Measurements from ENCODE around the gene TFDP3. TPM values are rescaled to one million over a fixed set of nuclear protein-coding genes. Genes with fewer than 3 reads are reported as not detected.

Gene TFDP3, protein sequence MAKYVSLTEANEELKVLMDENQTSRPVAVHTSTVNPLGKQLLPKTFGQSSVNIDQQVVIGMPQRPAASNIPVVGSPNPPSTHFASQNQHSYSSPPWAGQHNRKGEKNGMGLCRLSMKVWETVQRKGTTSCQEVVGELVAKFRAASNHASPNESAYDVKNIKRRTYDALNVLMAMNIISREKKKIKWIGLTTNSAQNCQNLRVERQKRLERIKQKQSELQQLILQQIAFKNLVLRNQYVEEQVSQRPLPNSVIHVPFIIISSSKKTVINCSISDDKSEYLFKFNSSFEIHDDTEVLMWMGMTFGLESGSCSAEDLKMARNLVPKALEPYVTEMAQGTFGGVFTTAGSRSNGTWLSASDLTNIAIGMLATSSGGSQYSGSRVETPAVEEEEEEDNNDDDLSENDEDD
- not detected for total RNA-seq

- H3K4me3 Mint-ChIP-seq: no peak within 1 kb of the TSS
- DNase-seq: no peak
- no peaks in the 10 kb centered on the region for H3K4me1 Mint-ChIP-seq
- H3K27ac Mint-ChIP-seq: no peak within 1 kb of the TSS
- no peaks in the 10 kb centered on the region for H3K27me3 Mint-ChIP-seq
- no peaks in the 10 kb centered on the region for H3K9me3 Mint-ChIP-seq
- no peaks in the 10 kb centered on the region for H3K36me3 Mint-ChIP-seq
Observed at GRCh38 chrX:133218329-133218728, at the start of gene TFDP3. TSS of gene TFDP3 (minus strand) at chrX:133218354. CDS start at chrX:133218259, 95 bp downstream.

GRCh38 chrX:133267621-133268020 is 49.5 kb upstream of the TFDP3 start:
- no peaks in the 10 kb centered on the region for H3K4me1 Mint-ChIP-seq
- no peak overlapping the region for H3K4me3 Mint-ChIP-seq
- no peaks in the 10 kb centered on the region for H3K27me3 Mint-ChIP-seq
- H3K9me3 Mint-ChIP-seq: no peaks in the 10 kb centered on the region
- no peak overlapping the region for H3K27ac Mint-ChIP-seq
- no peaks in the 10 kb centered on the region for H3K36me3 Mint-ChIP-seq
- no peak for DNase-seq

- no peaks in the 10 kb centered on the region for H3K36me3 Mint-ChIP-seq
- no peak overlapping the region for H3K27ac Mint-ChIP-seq
- no peak overlapping the region for H3K4me3 Mint-ChIP-seq
- DNase-seq: no peak
- no peaks in the 10 kb centered on the region for H3K4me1 Mint-ChIP-seq
- H3K27me3 Mint-ChIP-seq: no peaks in the 10 kb centered on the region
- no peaks in the 10 kb centered on the region for H3K9me3 Mint-ChIP-seq
Observed at GRCh38 chrX:133265331-133265730, 47.2 kb upstream of the TFDP3 start.

GRCh38 chrX:133258481-133258880 is 40.3 kb upstream of the TFDP3 start:
- H3K27ac Mint-ChIP-seq: no peak overlapping the region
- no peaks in the 10 kb centered on the region for H3K27me3 Mint-ChIP-seq
- DNase-seq: no peak
- no peak overlapping the region for H3K4me3 Mint-ChIP-seq
- H3K4me1 Mint-ChIP-seq: no peaks in the 10 kb centered on the region
- H3K36me3 Mint-ChIP-seq: no peaks in the 10 kb centered on the region
- no peaks in the 10 kb centered on the region for H3K9me3 Mint-ChIP-seq

DNA sequence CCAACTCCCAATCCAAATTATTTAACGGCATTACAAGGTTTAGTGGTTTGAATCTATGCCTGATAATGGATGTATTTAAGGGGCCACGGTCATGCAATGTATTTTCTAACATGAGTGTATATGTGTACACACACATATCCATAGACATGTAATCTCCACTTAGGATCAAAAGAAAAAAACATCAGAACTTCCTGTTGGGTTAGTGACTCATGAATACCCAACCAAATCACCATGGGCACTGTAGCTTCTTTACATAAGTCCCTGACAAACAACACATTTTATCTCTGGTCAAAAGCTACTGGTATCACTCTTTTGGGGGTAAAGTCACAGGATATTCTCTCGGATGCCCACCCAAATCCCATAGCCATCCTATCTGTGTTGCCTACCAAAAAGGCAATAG is 36.5 kb upstream of the TFDP3 start:
- Mint-ChIP-seq H3K27me3 (no peaks in the 10 kb centered on the region), H3K27ac (no peak overlapping the region), H3K4me1 (no peaks in the 10 kb centered on the region), H3K4me3 (no peak overlapping the region), H3K9me3 (no peaks in the 10 kb centered on the region), H3K36me3 (no peaks in the 10 kb centered on the region)
- no peak for DNase-seq

GRCh38 chrX:133251204-133251603 is 33.0 kb upstream of the TFDP3 start:
- Mint-ChIP-seq H3K27me3 (no peaks in the 10 kb centered on the region), H3K36me3 (no peaks in the 10 kb centered on the region), H3K4me1 (no peaks in the 10 kb centered on the region)

DNA sequence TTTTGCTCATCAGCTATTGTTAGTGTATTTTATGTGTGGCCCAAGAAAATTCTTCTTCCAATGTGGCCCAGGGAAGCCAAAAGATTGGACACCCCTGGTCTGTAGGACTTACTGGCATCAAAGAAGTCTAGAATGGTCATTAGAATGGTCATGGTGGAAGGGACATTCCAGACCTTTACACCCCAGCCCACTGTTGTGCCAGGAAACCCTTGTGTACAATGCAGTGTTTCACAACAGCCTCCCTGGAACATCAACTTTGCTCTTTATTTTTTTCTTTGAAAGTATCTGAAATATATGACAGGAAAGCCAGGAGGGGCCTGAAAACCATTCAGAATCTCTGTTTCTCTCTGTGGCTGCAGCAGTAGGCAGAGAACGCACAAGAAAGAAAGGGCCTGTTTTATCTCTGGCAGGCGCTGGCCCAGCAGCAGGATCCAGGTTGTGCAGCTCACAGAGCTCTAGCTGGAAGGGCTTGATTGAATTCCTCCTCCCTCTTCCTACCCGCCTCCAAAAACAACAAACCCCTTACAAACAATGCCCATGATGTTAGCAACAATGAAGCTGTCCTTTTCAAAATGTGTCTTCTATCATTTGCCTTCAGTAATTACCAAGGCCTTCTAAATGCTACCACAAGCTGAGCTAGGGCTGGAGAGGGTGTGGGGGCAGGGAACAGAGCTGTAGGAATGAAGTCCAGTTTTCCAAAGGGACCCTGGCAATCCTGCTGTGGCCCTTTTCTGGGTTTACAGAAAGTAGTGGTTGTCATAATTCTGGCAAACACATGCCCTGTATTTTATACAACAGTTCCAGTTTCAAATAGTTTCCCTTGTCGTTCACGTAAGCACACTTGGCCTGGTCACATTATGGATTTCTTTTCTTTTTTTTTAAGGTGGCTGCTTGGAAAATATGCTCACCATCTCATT is 32.3 kb upstream of the TFDP3 start:
- Mint-ChIP-seq H3K36me3 (no peaks in the 10 kb centered on the region), H3K27ac (no peak overlapping the region), H3K4me1 (no peaks in the 10 kb centered on the region), H3K9me3 (peaks cover 5% of the 10 kb centered on the region), H3K27me3 (no peaks in the 10 kb centered on the region), H3K4me3 (no peak overlapping the region)
- no peak for DNase-seq

More at GRCh38 chrX:133251204-133251603, 33.0 kb upstream of the TFDP3 start:
- Mint-ChIP-seq H3K27ac (no peak overlapping the region), H3K4me3 (no peak overlapping the region), H3K9me3 (peaks cover 5% of the 10 kb centered on the region)
- no peak for DNase-seq

DNA sequence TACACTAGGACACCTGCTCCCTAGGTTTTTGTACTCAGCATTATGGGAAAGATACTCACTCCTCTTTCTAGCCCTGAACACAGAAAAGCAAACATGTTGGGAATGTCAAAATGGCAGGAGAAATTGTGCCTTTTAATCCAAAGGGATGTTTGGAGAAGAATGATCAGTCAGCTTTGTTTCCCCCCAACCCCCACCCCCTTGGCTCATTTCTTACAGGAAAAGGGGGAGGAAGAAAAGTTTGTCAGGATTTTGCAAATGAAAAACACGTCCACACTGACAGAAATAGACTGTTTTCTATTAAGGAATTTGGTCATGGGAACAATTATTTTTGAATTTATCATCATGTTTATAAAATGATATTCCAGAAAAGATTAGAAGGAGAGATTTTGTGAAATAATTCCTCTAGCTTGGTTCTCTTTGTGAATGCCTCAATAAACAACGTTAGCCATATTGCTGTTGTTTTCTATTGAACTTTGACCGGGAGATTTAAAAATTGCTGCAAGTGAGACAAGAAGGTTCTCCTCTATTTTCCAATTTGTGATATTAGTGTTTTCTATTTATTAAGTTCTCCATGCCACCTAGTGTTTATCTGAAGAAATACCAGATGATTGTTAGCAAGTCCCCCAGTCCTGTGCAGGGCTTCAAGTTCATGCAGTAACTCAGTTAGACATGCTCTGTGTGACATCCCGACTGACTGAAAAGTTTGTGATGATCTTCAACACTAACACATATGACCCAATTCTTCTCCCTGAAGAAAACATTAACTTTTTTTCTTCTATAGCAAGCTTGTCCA is 31.3 kb upstream of the TFDP3 start:
- peaks cover 6% of the 10 kb centered on the region for H3K9me3 Mint-ChIP-seq
- no peaks in the 10 kb centered on the region for H3K36me3 Mint-ChIP-seq
- H3K4me3 Mint-ChIP-seq: no peak overlapping the region
- no peak for DNase-seq
- no peaks in the 10 kb centered on the region for H3K4me1 Mint-ChIP-seq
- H3K27me3 Mint-ChIP-seq: no peaks in the 10 kb centered on the region
- H3K27ac Mint-ChIP-seq: no peak overlapping the region

- no peaks in the 10 kb centered on the region for H3K4me1 Mint-ChIP-seq
- H3K36me3 Mint-ChIP-seq: no peaks in the 10 kb centered on the region
- H3K27ac Mint-ChIP-seq: no peak overlapping the region
- H3K27me3 Mint-ChIP-seq: no peaks in the 10 kb centered on the region
- DNase-seq: no peak
- H3K9me3 Mint-ChIP-seq: peaks cover 6% of the 10 kb centered on the region
- no peak overlapping the region for H3K4me3 Mint-ChIP-seq
Observed at GRCh38 chrX:133248177-133248576, 30.0 kb upstream of the TFDP3 start.

GRCh38 chrX:133246921-133247320 is 28.8 kb upstream of the TFDP3 start:
- no peaks in the 10 kb centered on the region for H3K27me3 Mint-ChIP-seq
- no peaks in the 10 kb centered on the region for H3K36me3 Mint-ChIP-seq
- DNase-seq: no peak
- peaks cover 6% of the 10 kb centered on the region for H3K9me3 Mint-ChIP-seq
- no peak overlapping the region for H3K4me3 Mint-ChIP-seq
- no peaks in the 10 kb centered on the region for H3K4me1 Mint-ChIP-seq
- no peak overlapping the region for H3K27ac Mint-ChIP-seq

DNA sequence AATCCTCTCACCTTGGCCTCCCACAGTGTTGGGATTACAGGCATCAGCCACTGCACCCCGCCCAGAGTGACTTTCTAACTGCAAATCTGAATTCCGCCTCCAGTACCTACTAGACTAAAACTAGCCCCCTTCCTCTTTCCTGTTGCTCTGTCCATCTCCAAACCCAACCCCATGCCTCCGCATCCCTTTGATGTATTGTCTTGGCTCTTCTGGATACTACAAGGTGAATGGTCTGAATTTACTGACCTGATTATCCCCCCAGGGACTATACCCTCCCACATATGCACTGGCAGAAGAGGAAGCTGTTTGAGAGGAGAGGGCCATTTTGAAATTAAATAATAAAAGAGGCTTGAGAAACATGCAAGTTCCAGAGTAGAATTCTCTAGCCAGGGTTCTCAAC is 17.7 kb upstream of the TFDP3 start:
- no peaks in the 10 kb centered on the region for H3K9me3 Mint-ChIP-seq
- no peak overlapping the region for H3K4me3 Mint-ChIP-seq
- no peak overlapping the region for H3K27ac Mint-ChIP-seq
- H3K27me3 Mint-ChIP-seq: no peaks in the 10 kb centered on the region
- no peaks in the 10 kb centered on the region for H3K4me1 Mint-ChIP-seq
- DNase-seq: no peak
- no peaks in the 10 kb centered on the region for H3K36me3 Mint-ChIP-seq

- no peak for DNase-seq
- H3K27me3 Mint-ChIP-seq: no peaks in the 10 kb centered on the region
- H3K9me3 Mint-ChIP-seq: no peaks in the 10 kb centered on the region
- H3K4me3 Mint-ChIP-seq: no peak overlapping the region
- H3K27ac Mint-ChIP-seq: no peak overlapping the region
- no peaks in the 10 kb centered on the region for H3K4me1 Mint-ChIP-seq
- H3K36me3 Mint-ChIP-seq: no peaks in the 10 kb centered on the region
Observed at GRCh38 chrX:133232331-133232730, 14.2 kb upstream of the TFDP3 start.

GRCh38 chrX:133229361-133229760 is 11.2 kb upstream of the TFDP3 start:
- Mint-ChIP-seq H3K36me3 (no peaks in the 10 kb centered on the region), H3K27me3 (no peaks in the 10 kb centered on the region), H3K4me1 (no peaks in the 10 kb centered on the region), H3K9me3 (no peaks in the 10 kb centered on the region), H3K27ac (no peak overlapping the region), H3K4me3 (no peak overlapping the region)
- DNase-seq: no peak

- Mint-ChIP-seq H3K36me3 (no peaks in the 10 kb centered on the region), H3K4me3 (no peak overlapping the region), H3K27ac (no peak overlapping the region), H3K4me1 (no peaks in the 10 kb centered on the region), H3K27me3 (no peaks in the 10 kb centered on the region), H3K9me3 (no peaks in the 10 kb centered on the region)
- DNase-seq: no peak
Observed at GRCh38 chrX:133215747-133216146, 2.4 kb downstream of the TFDP3 start.

DNA sequence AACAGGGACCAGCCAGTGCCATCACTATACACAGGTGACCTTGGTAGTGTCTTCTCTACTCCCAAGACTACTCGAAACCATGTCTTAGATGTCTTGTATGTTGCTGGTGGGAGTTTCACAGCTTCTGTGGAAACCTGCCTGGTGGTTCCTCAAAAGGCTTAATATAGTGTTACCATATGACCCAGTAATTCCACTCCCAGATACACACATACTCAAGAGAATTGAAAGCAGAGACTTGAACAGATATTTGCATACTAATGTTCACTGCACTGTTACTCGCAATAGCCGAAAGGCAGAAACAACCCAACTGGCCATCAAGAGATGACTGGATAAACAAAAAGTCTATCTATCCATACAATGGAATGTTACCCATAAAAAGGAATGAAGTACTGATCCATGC is 3.1 kb downstream of the TFDP3 start:
- Mint-ChIP-seq H3K4me1 (no peaks in the 10 kb centered on the region), H3K27ac (no peak overlapping the region), H3K9me3 (no peaks in the 10 kb centered on the region), H3K36me3 (no peaks in the 10 kb centered on the region), H3K27me3 (no peaks in the 10 kb centered on the region), H3K4me3 (no peak overlapping the region)
- DNase-seq: no peak

Measured in activated naive CD8-positive, alpha-beta T cell treated with anti-CD3 and anti-CD28 coated beads for 36 hours (primary cell).